Astrocyte (in vitro differentiated cells and primary cell): ENCODE measurements around the gene EDN2. TPM values are rescaled to one million over a fixed set of nuclear protein-coding genes. Genes with fewer than 3 reads are reported as not detected.

ENCODE experiments used
- DNase-seq: peaks from one replicate; pipeline ENCODE4 v3.0.0-alpha.2; 2010; ENCODE audit warnings: low read depth
- FAIRE-seq: peaks from 2 replicates; lab custom pipeline; 2011; peaks lifted over from hg19 to GRCh38; lab: Jason Lieb, UNC
- H2AFZ ChIP-seq: 2 replicates; pipeline ENCODE4 v1.6.0; 2012; ENCODE audit warnings: low read depth, low read length, inconsistent platforms
- H3K27ac ChIP-seq: 2 replicates; pipeline ENCODE4 v1.5.1; 2011; ENCODE audit warnings: low read depth, low read length, inconsistent platforms
- H3K27me3 ChIP-seq: 2 replicates; pipeline ENCODE4 v1.6.0; 2011; ENCODE audit warnings: low read length, inconsistent platforms; ENCODE audit not compliant: insufficient read depth
- H3K36me3 ChIP-seq: 2 replicates; pipeline ENCODE4 v1.5.1; 2011; ENCODE audit warnings: low read length, inconsistent platforms; ENCODE audit not compliant: insufficient read depth
- H3K4me1 ChIP-seq: 2 replicates; pipeline ENCODE4 v1.5.1; 2011; ENCODE audit warnings: low read length, inconsistent platforms; ENCODE audit not compliant: insufficient read depth
- H3K4me2 ChIP-seq: 2 replicates; pipeline ENCODE4 v1.6.0; 2012; ENCODE audit warnings: low read length, inconsistent platforms
- H3K4me3 ChIP-seq: 2 replicates; pipeline ENCODE4 v1.5.1; 2011; ENCODE audit warnings: low read depth, mild to moderate bottlenecking, low read length, inconsistent platforms; ENCODE audit not compliant: insufficient read depth
- H3K79me2 ChIP-seq: 2 replicates; pipeline ENCODE4 v1.6.0; 2012; ENCODE audit warnings: mild to moderate bottlenecking, low read length, inconsistent platforms; ENCODE audit not compliant: insufficient read depth
- H3K9ac ChIP-seq: 2 replicates; pipeline ENCODE4 v1.6.0; 2012; ENCODE audit warnings: mild to moderate bottlenecking, low read length, inconsistent platforms
- H3K9me3 ChIP-seq: 2 replicates; pipeline ENCODE4 v1.5.1; 2012; ENCODE audit warnings: low read depth, mild to moderate bottlenecking, low read length, inconsistent platforms; ENCODE audit not compliant: insufficient read depth
- H4K20me1 ChIP-seq: 2 replicates; pipeline ENCODE4 v1.6.0; 2012; ENCODE audit warnings: low read length, inconsistent platforms; ENCODE audit not compliant: insufficient read depth
- H3K27ac Mint-ChIP-seq: one replicate; pipeline ENCODE4 v1.8.0; 2021; ENCODE audit warnings: mild to moderate bottlenecking, mixed read lengths; ENCODE audit not compliant: unreplicated experiment
- H3K27me3 Mint-ChIP-seq: one replicate; pipeline ENCODE4 v1.8.0; 2021; ENCODE audit warnings: low read depth, mixed read lengths; ENCODE audit not compliant: unreplicated experiment
- H3K36me3 Mint-ChIP-seq: one replicate; pipeline ENCODE4 v1.8.0; 2021; ENCODE audit warnings: low read depth, mixed read lengths; ENCODE audit not compliant: unreplicated experiment
- H3K4me1 Mint-ChIP-seq: one replicate; pipeline ENCODE4 v1.8.0; 2021; ENCODE audit warnings: low read depth, mixed read lengths; ENCODE audit not compliant: unreplicated experiment
- H3K4me3 Mint-ChIP-seq: one replicate; pipeline ENCODE4 v1.8.0; 2021; ENCODE audit warnings: mild to moderate bottlenecking, moderate library complexity, mixed read lengths; ENCODE audit not compliant: unreplicated experiment
- H3K9me3 Mint-ChIP-seq: one replicate; pipeline ENCODE4 v1.8.0; 2021; ENCODE audit warnings: mild to moderate bottlenecking, mixed read lengths; ENCODE audit not compliant: unreplicated experiment
- CTCF ChIP-seq: IDR thresholded peaks from 2 replicates; pipeline ENCODE4 v1.5.1; 2011; ENCODE audit warnings: low read depth, mild to moderate bottlenecking, inconsistent platforms, low read length, moderate library complexity; ENCODE audit not compliant: insufficient read depth
- EZH2 ChIP-seq: IDR thresholded peaks from 2 replicates; pipeline ENCODE4 v1.6.1; 2012; ENCODE audit warnings: mild to moderate bottlenecking, low read length, inconsistent platforms; ENCODE audit not compliant: insufficient read depth
- total RNA-seq: library from RNA; stranded (reverse); gene quantifications from 2 replicates; pipeline ENCODE4 v1.2.1, GENCODE V29; 2021

EDN2 gene
- total RNA-seq, 1 donor from 2014 or later: 0.45 TPM

GRCh38 chr1:41444246-41444645, 40.2 kb downstream of the EDN2 start:
- Histone ChIP-seq H3K79me2 (no peaks in the 10 kb centered on the region), H3K9me3 (peaks cover 15% of the 10 kb centered on the region), H3K27me3 (peaks cover 2% of the 10 kb centered on the region), H3K4me2 (no peak overlapping the region), H3K27ac (no peak overlapping the region), H3K4me1 (peaks cover 4% of the 10 kb centered on the region), H3K36me3 (no peaks in the 10 kb centered on the region), H3K4me3 (no peak overlapping the region), H4K20me1 (no peaks in the 10 kb centered on the region), H3K9ac (no peak overlapping the region), H2AFZ (no peak overlapping the region)
- Mint-ChIP-seq H3K36me3 (no peaks in the 10 kb centered on the region), H3K4me3 (no peak overlapping the region), H3K27ac (no peak overlapping the region), H3K4me1 (peaks cover 15% of the 10 kb centered on the region), H3K9me3 (peaks cover 5% of the 10 kb centered on the region), H3K27me3 (peaks cover 6% of the 10 kb centered on the region)
- DNase-seq (no peak), FAIRE-seq (no peak)
- TF ChIP-seq EZH2 (no peak), CTCF (peak; percentile 13)

GRCh38 chr1:41442697-41443251, 41.7 kb downstream of the EDN2 start:
- H3K9ac ChIP-seq: no peak overlapping the region
- DNase-seq: peak; percentile 53
- H4K20me1 ChIP-seq: no peaks in the 10 kb centered on the region
- H3K4me3 Mint-ChIP-seq: no peak overlapping the region
- H3K4me3 ChIP-seq: no peak overlapping the region
- H2AFZ ChIP-seq: no peak overlapping the region
- H3K27ac ChIP-seq: no peak overlapping the region
- no peaks in the 10 kb centered on the region for H3K4me1 ChIP-seq
- no peak for FAIRE-seq
- no peak overlapping the region for H3K27ac Mint-ChIP-seq
- H3K9me3 ChIP-seq: peaks cover 15% of the 10 kb centered on the region
- TF ChIP-seq EZH2 (no peak), CTCF (no peak)
- no peaks in the 10 kb centered on the region for H3K36me3 Mint-ChIP-seq
- peaks cover 5% of the 10 kb centered on the region for H3K9me3 Mint-ChIP-seq
- H3K4me2 ChIP-seq: no peak overlapping the region
- H3K27me3 ChIP-seq: peaks cover 2% of the 10 kb centered on the region
- H3K27me3 Mint-ChIP-seq: peaks cover 14% of the 10 kb centered on the region
- H3K4me1 Mint-ChIP-seq: peaks cover 7% of the 10 kb centered on the region
- H3K79me2 ChIP-seq: no peaks in the 10 kb centered on the region
- H3K36me3 ChIP-seq: no peaks in the 10 kb centered on the region

- FAIRE-seq (peak; percentile 13), DNase-seq (no peak)
- H3K9me3 ChIP-seq: peaks cover 15% of the 10 kb centered on the region
- no peaks in the 10 kb centered on the region for H3K36me3 Mint-ChIP-seq
- no peak overlapping the region for H3K4me3 Mint-ChIP-seq
- H3K9me3 Mint-ChIP-seq: peaks cover 5% of the 10 kb centered on the region
- no peaks in the 10 kb centered on the region for H3K27me3 ChIP-seq
- no peak overlapping the region for H3K27ac Mint-ChIP-seq
- H3K4me1 ChIP-seq: peaks cover 11% of the 10 kb centered on the region
- TF ChIP-seq CTCF (no peak), EZH2 (no peak)
- H3K9ac ChIP-seq: no peak overlapping the region
- H3K36me3 ChIP-seq: no peaks in the 10 kb centered on the region
- H3K79me2 ChIP-seq: no peaks in the 10 kb centered on the region
- no peak overlapping the region for H3K4me2 ChIP-seq
- no peak overlapping the region for H3K27ac ChIP-seq
- H4K20me1 ChIP-seq: no peaks in the 10 kb centered on the region
- peaks cover 9% of the 10 kb centered on the region for H3K27me3 Mint-ChIP-seq
- H3K4me3 ChIP-seq: no peak overlapping the region
- peaks cover 17% of the 10 kb centered on the region for H3K4me1 Mint-ChIP-seq
- peak overlapping the region; percentile 23 for H2AFZ ChIP-seq
These were observed 44.0 kb downstream of the EDN2 start for GRCh38 chr1:41440321-41441085.
